ENCODE measurements around the gene JARID2.

The JARID2 gene

DNA sequence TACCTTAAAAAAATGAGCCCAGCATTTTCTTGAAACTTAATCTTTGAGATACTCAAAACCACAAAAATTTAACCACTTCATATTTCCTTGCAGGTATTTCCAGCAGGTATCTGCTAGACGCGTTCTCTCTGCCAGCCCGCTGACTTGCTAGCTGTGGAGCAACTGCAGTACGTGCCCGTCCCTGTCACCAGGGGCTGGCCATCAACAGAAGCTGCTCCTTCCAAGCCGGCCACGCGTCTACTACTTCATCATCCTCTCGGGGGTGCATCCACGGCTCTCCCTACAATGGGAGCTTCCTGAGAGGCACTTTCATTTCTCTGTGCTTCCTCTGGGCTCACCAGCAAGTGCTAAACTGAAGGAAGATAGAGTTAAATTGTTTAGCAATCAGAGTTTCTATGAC, 284.5 kb downstream of the JARID2 start:
- no peak for DNase-seq

GRCh38 chr6:15531973-15532372, 286.1 kb downstream of the JARID2 start:
- DNase-seq: no peak

GRCh38 chr6:15533379-15534026, 287.6 kb downstream of the JARID2 start:
- DNase-seq: no peak

DNA sequence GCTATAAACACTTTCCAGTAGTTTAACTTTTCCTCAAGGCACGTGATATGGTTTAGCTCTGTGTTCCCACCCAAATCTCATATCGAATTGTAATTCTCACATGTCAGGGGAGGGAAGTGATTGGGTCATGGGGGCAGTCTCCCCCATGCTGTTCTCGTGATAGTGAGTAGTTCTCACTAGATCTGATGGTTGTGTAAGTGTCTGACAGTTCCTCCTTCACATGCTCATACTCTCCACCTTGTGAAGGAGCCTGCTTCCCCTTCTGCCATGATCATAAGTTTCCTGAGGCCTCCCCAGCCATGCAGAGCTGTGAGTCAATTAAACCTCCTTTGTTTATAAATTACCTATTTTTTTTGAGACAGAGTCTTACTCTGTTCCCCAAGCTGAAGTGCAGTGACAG, 289.1 kb downstream of the JARID2 start:
- DNase-seq: peak; percentile 81 to 86

GRCh38 chr6:15535495-15536197, 289.8 kb downstream of the JARID2 start:
- no peak for DNase-seq

GRCh38 chr6:15536198-15536955, 290.5 kb downstream of the JARID2 start:
- no peak for DNase-seq

DNA sequence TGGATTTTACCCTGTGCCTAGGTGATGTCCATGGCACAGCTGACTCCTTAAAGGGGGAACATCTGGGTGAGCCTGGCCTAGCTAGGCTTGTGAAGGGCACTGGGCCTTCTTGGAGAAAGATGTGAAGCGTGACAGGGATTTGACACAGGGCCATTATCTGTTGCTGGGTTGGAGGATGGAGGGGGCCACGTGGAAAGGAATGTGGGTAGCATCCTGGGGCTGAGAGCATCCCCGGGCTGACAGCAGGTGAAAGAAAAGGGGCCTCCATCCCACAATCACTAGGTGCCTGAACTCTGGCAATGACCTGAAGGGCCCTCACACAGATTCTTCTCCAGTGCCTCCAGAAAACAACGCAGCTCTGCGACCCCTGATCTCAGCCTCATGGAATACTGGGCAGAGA, 292.2 kb downstream of the JARID2 start:
- DNase-seq: no peak

DNA sequence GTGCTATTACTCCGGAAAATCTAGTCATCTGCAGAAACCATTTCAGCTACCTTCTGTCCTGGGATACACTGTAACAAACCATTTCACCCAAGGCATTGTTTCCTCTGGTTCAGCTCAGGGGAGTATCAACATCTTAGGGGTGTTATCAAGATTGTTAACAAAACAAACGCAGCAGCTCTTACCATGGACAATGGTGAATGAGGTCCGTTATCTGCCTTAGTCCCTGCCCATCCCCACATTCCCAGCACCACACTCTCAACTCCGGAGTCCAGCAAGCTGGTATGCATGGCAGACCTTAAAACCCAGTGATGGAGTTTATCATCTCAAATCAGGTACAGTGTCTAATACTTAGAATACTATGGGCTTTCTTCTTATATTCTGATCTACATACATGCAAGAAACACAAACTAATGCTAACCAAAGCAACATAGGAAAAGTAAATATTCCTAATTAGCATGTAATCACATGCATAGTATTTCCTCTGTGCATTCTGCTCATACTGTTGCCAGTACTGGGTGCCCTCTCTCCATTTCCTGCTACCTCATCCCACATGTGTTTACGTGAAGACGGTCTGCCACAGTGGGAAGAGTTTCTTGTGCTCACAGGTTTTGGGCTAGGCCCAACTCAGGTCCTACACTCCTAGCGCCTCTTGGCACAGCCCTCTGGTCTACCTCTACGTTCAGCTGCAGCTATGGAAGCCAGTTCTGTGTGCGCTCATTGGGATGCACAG, 293.1 kb downstream of the JARID2 start:
- no peak for DNase-seq

GRCh38 chr6:15539722-15540270, 293.9 kb downstream of the JARID2 start:
- DNase-seq: no peak

GRCh38 chr6:15543332-15543917, 297.6 kb downstream of the JARID2 start:
- DNase-seq: peak; percentile 25 to 45

- no peak for DNase-seq
These were observed 298.5 kb downstream of the JARID2 start for GRCh38 chr6:15544321-15544900.

DNA sequence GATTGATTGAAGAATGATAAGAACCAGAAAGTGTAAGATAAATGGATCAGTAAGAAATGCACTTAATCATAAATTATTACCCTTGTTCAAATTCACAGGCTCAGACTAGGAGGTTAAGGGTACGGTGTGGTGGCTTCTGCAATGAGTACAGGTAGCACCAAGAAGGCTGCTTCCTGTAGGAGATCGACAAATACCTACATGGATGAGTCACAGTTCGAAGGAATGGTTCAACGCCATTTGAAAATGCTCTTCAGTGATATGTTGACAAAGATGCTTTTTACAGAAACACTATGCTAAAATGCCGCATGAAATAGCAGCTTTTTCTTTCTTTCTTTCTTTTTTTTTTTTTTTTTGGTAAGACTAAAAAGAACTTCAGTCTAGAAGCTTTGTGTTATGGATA, 300.7 kb downstream of the JARID2 start:
- no peak for DNase-seq

DNA sequence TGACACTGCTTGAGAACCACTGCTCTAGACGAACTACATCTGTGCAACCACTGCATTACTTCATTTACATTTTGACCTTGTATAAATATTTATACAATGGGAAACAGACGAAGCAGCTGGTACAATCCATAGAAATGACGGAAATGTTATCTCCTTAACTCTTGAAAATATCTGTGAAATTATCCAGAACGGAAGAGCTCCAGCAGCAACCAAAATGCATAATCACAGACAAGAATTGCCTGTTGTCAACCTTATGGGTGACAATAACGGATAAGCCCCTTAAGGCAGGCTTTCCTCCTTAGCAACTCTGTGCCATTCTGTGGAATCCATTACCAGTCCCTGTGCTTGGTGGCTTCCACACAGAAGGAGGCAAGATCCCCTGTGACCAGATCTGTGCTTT, 301.5 kb downstream of the JARID2 start:
- no peak for DNase-seq

GRCh38 chr6:15549371-15549770, 303.5 kb downstream of the JARID2 start:
- DNase-seq: no peak

DNA sequence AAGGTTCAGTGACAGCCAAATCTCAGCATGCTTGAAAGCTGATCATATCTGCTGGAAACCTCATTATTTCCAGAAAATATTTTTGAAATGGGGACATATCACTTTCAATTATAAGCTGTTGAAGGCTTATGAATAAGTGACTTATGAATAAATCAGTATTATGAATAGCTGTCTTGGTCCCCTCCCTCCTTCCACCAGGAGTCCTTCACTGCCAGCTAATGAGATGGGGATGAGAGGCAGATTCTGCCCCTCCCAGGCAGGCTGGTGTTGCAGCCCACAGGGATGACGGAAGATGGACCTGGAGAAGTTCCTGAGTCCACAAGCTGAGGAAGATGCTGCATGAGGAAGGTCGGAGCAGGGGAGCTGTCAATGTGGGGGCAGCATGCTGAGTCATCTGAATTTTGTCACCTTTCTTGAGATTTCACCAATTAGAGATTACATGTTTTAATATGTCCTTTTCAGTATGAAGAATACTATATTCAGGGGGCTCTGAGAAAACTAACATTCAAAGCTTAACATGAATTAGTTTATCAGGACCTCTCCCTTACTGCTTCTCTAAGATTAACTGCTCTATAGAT, 304.8 kb downstream of the JARID2 start:
- no peak for DNase-seq

DNA sequence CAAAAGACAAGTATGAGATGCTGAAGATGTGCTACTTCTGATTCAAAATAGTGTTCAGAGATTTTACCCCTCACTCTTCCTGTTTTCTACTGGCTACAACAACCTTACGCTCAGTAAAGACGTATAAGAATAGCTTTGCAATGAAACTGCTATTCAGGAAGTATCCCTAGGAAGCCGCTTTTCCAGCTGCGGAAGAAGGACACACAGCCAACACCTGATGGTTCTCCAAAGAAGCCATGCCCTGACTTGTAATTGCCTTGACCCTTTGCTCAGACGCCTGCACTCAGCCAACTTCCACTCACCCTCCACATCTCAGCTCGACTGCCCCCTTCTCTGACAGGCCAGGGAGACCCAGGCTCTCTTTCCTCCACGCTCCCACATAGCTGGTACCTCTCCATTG, 305.4 kb downstream of the JARID2 start:
- no peak for DNase-seq

- no peak for DNase-seq
These were observed 305.9 kb downstream of the JARID2 start for GRCh38 chr6:15551798-15552197.

DNA sequence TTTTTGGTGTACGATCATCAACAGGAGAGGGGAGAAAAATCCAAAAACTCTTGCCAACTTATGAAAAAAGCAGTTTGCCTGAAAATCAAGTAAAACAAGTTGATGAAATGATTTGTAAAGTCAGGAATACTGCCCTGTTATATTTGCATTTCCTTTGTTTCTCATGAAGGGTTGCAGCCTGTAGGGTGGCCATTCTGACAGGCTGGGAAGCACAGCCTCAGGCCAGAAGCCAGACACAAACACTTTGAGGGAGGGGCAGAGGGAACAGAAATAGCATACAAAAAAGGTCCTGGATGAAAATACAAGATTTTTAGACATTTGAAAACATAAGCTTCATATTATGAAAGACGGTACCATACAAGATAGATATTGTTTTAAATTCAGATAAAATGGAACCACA, 307.2 kb downstream of the JARID2 start:
- no peak for DNase-seq

- no peak for DNase-seq
These were observed 307.9 kb downstream of the JARID2 start for GRCh38 chr6:15553736-15554294.

- DNase-seq: no peak
These were observed 308.8 kb downstream of the JARID2 start for GRCh38 chr6:15554728-15555100.
